Stimulated activated naive CD8-positive, alpha-beta T cell treated with anti-CD3 and anti-CD28 coated beads, Interleukin-15, Interleukin-2, amounts not matched to agents 100 ng/mL and 50 ng/mL, for 24 hours (primary cell): ENCODE results near the gene DRGX.

Experiments used
- H3K27ac Mint-ChIP-seq: one replicate; pipeline ENCODE4 v1.8.0; 2021; ENCODE audit warnings: mild to moderate bottlenecking, mixed read lengths
- H3K27me3 Mint-ChIP-seq: one replicate; pipeline ENCODE4 v1.8.0; 2021; ENCODE audit warnings: mixed read lengths
- H3K36me3 Mint-ChIP-seq: one replicate; pipeline ENCODE4 v1.8.0; 2021; ENCODE audit warnings: low read depth, mixed read lengths
- H3K4me1 Mint-ChIP-seq: one replicate; pipeline ENCODE4 v1.8.0; 2021; ENCODE audit warnings: low read depth, mixed read lengths
- H3K4me3 Mint-ChIP-seq: one replicate; pipeline ENCODE4 v1.8.0; 2021; ENCODE audit warnings: mild to moderate bottlenecking, mixed read lengths
- H3K9me3 Mint-ChIP-seq: one replicate; pipeline ENCODE4 v1.8.0; 2021; ENCODE audit warnings: mixed read lengths

The DRGX gene

DNA sequence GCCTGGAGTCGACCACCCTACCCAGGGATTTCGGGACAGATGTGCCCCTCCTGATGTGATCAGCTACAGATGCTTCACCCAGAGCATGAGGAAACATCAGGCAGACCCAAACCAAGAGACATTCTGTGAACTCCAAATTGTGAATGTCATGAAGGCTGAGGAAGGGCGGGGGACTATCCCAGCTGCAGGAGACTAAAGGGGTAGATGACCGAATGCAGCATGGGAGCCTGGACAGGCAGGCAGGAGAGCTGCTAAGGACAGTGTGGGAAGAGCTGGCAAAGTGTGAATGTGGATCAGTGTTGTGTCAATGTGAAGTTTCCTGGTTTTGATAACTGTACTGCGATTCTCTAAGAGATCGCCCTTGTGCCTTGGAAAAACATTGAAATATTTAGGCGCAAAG, 19.2 kb upstream of the DRGX start:
- Mint-ChIP-seq H3K27ac (no peak overlapping the region), H3K36me3 (no peaks in the 10 kb centered on the region), H3K4me1 (no peaks in the 10 kb centered on the region), H3K27me3 (peaks cover 13% of the 10 kb centered on the region), H3K9me3 (no peaks in the 10 kb centered on the region), H3K4me3 (no peak overlapping the region)

GRCh38 chr10:49414496-49414895, 18.6 kb upstream of the DRGX start:
- no peak overlapping the region for H3K27ac Mint-ChIP-seq
- no peaks in the 10 kb centered on the region for H3K9me3 Mint-ChIP-seq

GRCh38 chr10:49412571-49412970, 16.7 kb upstream of the DRGX start:
- Mint-ChIP-seq H3K27me3 (peaks cover 30% of the 10 kb centered on the region), H3K9me3 (no peaks in the 10 kb centered on the region), H3K4me1 (no peaks in the 10 kb centered on the region), H3K4me3 (no peak overlapping the region), H3K36me3 (no peaks in the 10 kb centered on the region), H3K27ac (no peak overlapping the region)

More at GRCh38 chr10:49414496-49414895, 18.6 kb upstream of the DRGX start:
- no peaks in the 10 kb centered on the region for H3K36me3 Mint-ChIP-seq
- H3K4me1 Mint-ChIP-seq = no peaks in the 10 kb centered on the region
- peaks cover 15% of the 10 kb centered on the region for H3K27me3 Mint-ChIP-seq
- no peak overlapping the region for H3K4me3 Mint-ChIP-seq

DNA sequence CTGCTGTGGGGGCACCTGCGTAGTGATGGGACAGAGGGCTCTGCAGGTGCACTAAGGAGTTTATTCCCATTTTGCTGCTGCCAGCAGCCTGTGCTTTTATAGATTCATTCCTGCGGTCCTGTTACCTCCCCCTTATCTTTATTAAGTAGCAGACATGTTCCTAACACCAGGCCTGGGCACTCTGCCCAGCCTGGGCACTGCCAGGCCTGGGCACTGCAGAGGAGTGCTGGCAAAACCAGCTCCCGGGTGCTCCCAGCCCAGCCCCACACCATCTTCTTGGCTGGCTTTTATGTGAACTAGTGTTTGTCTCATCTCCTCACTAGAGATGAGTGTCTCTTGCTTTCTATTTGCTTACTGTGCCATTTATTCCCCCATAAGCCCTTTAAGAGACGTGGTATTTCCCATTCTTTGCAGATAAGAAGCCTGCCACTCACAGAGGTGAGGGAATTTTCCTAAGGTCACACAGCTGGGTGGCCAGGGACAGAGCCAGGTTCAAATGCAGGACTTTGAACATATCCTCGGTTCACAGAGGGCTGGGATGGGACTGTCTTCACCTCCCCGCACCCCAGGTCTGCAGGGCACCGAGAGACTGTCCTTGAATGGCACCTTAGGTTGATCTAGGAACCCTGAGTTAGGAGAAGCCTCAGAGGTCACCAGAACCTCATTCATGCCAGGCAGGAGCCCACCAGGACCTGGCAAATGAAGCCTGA, 14.6 kb upstream of the DRGX start:
- Mint-ChIP-seq H3K36me3 (no peaks in the 10 kb centered on the region), H3K27me3 (peaks cover 41% of the 10 kb centered on the region), H3K27ac (no peak overlapping the region), H3K4me1 (no peaks in the 10 kb centered on the region), H3K4me3 (no peak overlapping the region), H3K9me3 (no peaks in the 10 kb centered on the region)

DNA sequence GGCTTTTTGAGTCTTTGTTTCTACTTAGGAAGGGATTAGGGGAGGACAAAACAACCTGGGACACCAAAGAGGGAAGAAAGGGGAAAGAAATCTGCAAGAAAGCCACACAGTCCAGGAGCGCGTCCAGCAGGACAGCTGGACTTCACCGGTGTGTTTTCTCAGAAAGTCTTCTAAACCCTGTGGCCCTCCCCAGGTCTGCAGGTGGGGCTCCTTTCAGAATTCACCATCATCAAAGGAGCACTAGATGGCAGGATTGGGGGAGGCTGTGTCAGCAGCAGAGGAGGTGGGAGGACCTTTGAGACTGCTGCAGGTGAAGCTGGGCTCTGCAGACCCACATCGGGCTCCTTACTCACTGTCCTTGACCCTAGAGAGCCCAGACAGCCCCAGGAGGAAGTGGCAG, 13.9 kb upstream of the DRGX start:
- peaks cover 43% of the 10 kb centered on the region for H3K27me3 Mint-ChIP-seq
- H3K27ac Mint-ChIP-seq = no peak overlapping the region
- no peaks in the 10 kb centered on the region for H3K9me3 Mint-ChIP-seq
- no peaks in the 10 kb centered on the region for H3K4me1 Mint-ChIP-seq
- H3K36me3 Mint-ChIP-seq = no peaks in the 10 kb centered on the region
- no peak overlapping the region for H3K4me3 Mint-ChIP-seq

DNA sequence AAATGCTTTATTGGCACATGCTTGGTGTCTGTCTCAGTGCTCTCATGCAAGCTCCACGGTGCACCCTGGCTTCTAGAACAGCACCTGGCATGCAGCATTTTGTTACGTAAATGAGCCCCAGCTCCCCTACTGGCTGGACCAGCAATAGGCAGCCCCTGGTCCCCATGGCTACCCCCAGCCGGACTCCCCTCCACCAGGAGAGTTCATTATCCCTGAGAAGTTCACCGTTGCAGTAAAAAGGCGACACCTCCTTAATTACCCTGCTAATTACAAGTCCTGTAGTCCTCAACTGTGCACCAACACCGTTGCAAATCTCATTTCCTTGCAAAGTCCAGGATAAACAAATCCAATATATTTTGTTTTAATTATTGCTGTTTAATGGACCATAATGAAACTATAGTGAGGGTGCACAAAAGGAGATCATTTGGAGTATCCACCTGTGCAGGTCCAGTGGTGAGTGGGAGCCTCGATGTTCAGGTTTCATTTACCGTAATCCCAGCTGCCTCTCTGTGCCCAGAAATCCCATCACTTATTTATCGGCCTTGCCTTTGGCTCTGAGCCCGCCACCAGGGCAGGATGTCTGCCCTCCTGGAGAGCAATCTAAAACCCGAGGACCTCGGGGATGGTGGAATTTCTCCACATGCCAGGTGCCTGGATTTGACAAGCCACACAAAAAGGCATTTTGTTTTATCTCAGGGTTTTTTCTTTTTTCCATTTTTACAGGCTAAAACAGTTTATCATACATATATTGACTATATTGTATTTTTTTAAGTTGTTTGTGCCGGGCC, 12.8 kb upstream of the DRGX start:
- H3K4me1 Mint-ChIP-seq = no peaks in the 10 kb centered on the region
- no peaks in the 10 kb centered on the region for H3K36me3 Mint-ChIP-seq
- H3K27ac Mint-ChIP-seq = no peak overlapping the region
- H3K27me3 Mint-ChIP-seq = peaks cover 43% of the 10 kb centered on the region
- no peak overlapping the region for H3K4me3 Mint-ChIP-seq
- H3K9me3 Mint-ChIP-seq = no peaks in the 10 kb centered on the region

- Mint-ChIP-seq H3K27ac (no peak overlapping the region), H3K36me3 (no peaks in the 10 kb centered on the region), H3K4me3 (no peak overlapping the region), H3K4me1 (no peaks in the 10 kb centered on the region), H3K27me3 (peaks cover 52% of the 10 kb centered on the region), H3K9me3 (no peaks in the 10 kb centered on the region)
Observed at GRCh38 chr10:49407552-49408137, 11.8 kb upstream of the DRGX start.

GRCh38 chr10:49407151-49407550, 11.3 kb upstream of the DRGX start:
- Mint-ChIP-seq H3K36me3 (no peaks in the 10 kb centered on the region), H3K27me3 (peaks cover 54% of the 10 kb centered on the region), H3K4me1 (no peaks in the 10 kb centered on the region), H3K27ac (no peak overlapping the region), H3K4me3 (no peak overlapping the region), H3K9me3 (no peaks in the 10 kb centered on the region)

DNA sequence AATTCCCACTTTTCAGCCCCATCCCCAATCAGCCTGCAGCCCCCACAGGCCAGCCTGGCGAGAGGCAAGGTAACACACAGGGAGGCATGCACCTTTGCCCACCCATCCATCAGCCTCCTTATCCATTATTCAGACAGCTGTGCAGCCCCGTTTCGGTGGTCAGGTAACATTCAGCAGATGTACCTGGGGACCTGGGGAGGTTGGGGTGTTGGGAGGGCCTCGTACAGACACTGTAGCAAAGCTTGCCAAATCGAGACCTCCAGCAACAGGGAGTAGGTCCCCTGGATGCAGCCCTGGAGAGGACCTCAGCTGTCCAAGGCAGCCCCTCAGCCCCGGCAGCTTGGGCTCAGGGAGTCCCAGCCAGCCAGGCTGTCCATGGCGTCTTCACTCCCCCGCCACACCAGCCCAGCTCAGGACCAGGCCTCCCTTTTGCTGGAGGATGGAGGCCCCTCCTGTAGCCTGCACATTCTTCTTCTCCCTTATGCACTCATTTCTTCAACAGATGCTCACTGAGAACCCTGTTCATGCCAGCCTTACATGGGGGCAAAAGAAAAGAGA, 8.5 kb upstream of the DRGX start:
- Mint-ChIP-seq H3K27me3 (peaks cover 64% of the 10 kb centered on the region), H3K36me3 (no peaks in the 10 kb centered on the region), H3K27ac (no peak overlapping the region), H3K9me3 (no peaks in the 10 kb centered on the region), H3K4me3 (no peak overlapping the region), H3K4me1 (no peaks in the 10 kb centered on the region)

DNA sequence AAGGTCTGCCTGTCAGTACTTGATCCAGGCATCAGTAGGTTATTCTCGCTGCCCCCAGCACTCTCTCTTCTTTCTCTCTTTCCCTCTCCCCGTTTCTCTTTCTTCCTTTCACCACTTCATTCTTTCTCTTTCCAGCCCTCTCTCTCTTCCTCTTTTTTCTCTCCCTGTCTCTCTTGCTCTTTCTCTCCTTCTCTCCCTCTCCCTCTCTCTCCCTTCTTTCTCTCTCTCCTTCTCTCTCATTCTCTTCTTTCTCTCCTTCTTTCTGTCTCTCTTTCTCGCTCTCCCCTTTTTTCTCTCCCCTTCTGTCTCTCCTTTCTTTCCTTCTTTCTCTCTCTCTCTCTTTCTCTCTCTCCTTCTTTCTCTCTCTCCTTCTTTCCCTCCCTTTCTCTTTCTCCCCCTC, 7.5 kb upstream of the DRGX start:
- Mint-ChIP-seq H3K4me1 (peaks cover 5% of the 10 kb centered on the region), H3K27ac (no peak overlapping the region)

GRCh38 chr10:49400365-49400764, 4.5 kb upstream of the DRGX start:
- Mint-ChIP-seq H3K9me3 (no peaks in the 10 kb centered on the region), H3K36me3 (no peaks in the 10 kb centered on the region), H3K27ac (no peak overlapping the region), H3K27me3 (peaks cover 71% of the 10 kb centered on the region), H3K4me3 (no peak overlapping the region), H3K4me1 (peaks cover 14% of the 10 kb centered on the region)

More for the DNA sequence above, 7.5 kb upstream of the DRGX start:
- no peaks in the 10 kb centered on the region for H3K9me3 Mint-ChIP-seq
- H3K27me3 Mint-ChIP-seq = peaks cover 66% of the 10 kb centered on the region
- no peak overlapping the region for H3K4me3 Mint-ChIP-seq
- no peaks in the 10 kb centered on the region for H3K36me3 Mint-ChIP-seq

DNA sequence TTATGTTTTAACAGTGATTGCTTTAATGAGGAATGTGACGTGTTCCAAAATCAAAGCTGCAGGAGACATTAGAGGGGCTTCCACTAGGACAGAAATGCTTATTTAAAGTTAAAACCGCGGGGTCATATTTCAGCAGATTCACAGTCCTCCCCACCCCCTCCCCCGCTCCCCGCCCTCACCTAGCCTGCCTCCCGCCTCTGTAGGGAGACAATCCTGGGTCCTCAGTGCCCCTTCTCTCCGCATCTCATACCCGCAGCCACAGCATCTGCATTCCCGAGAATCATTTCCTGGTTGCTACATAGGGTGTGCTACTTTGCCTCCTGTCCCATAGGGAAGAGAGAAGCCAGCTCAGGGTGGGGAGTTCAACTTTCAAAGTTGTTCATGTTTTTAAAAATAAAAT, 3.1 kb upstream of the DRGX start:
- Mint-ChIP-seq H3K4me1 (peaks cover 14% of the 10 kb centered on the region), H3K9me3 (no peaks in the 10 kb centered on the region), H3K36me3 (no peaks in the 10 kb centered on the region), H3K4me3 (peak overlapping the region; percentile 52), H3K27ac (no peak overlapping the region), H3K27me3 (peaks cover 71% of the 10 kb centered on the region)

DNA sequence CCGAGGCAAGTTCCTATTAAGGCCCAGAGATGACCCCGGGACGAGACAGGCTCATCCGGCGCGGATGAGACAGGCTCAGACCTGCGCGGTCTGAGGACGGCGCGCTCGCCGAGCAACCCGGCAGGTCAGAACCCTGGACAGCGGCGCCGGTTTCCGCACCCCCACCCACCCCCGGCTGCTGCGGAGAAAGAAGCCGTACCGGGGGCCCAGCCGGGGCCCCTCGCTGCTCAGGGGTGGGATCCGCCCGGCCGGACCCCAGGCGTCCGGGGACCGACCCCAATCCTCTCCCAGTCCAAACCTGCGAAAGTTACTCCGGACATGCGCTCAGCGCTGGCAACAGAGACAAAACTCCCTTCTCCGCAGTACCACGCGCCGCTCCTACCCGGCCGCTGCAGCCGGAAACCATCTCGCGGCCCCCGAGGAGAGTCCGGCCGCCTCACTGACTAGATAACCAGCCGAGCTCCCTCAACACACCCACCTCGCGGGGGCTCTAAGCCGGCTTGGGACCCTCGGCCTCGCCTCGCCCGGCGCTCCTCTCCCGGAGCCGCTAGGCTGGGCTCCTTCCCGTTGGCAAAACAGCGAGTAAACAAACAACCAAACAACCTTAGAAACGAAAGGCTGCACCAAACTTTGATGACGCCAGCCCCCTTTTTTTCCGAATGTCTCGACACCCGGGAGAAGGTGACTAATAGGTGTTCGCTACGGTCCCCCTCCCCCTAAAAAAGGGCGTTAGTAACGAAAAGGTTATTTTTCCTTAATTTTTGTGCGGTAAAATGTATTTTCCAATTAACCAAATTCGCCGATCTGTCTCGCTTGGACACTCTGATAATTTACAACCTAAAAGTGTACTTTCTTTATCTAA, 2.3 kb upstream of the DRGX start:
- no peaks in the 10 kb centered on the region for H3K36me3 Mint-ChIP-seq
- H3K4me1 Mint-ChIP-seq = peaks cover 14% of the 10 kb centered on the region
- peak overlapping the region; percentile 52 for H3K4me3 Mint-ChIP-seq
- peaks cover 74% of the 10 kb centered on the region for H3K27me3 Mint-ChIP-seq
- no peaks in the 10 kb centered on the region for H3K9me3 Mint-ChIP-seq
- no peak overlapping the region for H3K27ac Mint-ChIP-seq
